Gastroesophageal sphincter (tissue), 4 donors: ENCODE measurements around the gene MAGED2. TPM values are rescaled to one million over a fixed set of nuclear protein-coding genes. Genes with fewer than 3 reads are reported as not detected.

Experiments
- ATAC-seq: fragments of 150-250 bp; one replicate; pipeline ENCODE4 v1.9.1; 2016; ENCODE audit warnings: mild to moderate bottlenecking, moderate library complexity
- H3K27ac ChIP-seq, 4 donors: fragments of 200-600 bp; sonication (generic) in 3 of 4; 1 replicate in 3 of 4; 2 replicates in 1 of 4; pipeline ENCODE4 v1.5.1; 2016 to 2019
- H3K27me3 ChIP-seq: fragments of 200-600 bp; sonication (generic); one replicate; pipeline ENCODE4 v1.5.1; 2019
- H3K36me3 ChIP-seq, 2 donors: fragments of 200-600 bp; sonication (generic); one replicate each; pipeline ENCODE4 v1.5.1; 2019; ENCODE audit warnings: control low read depth in 1 of 2
- H3K4me1 ChIP-seq, 3 donors: fragments of 200-600 bp; sonication (generic); 1 replicate in 2 of 3; 2 replicates in 1 of 3; pipeline ENCODE4 v1.5.1; 2016 to 2019; ENCODE audit warnings: control low read depth in 2 of 3
- H3K4me3 ChIP-seq, 2 donors: fragments of 200-600 bp; sonication (generic); one replicate each; pipeline ENCODE4 v1.5.1; 2019; ENCODE audit warnings: mild to moderate bottlenecking in 1 of 2, moderate library complexity in 1 of 2
- H3K9me3 ChIP-seq, 3 donors: fragments of 200-600 bp; sonication (generic); one replicate each; pipeline ENCODE4 v1.5.1; 2017 to 2019; ENCODE audit warnings: control low read depth in 2 of 3
- EP300 ChIP-seq: sonication (generic); formaldehyde crosslinking; IDR thresholded peaks from one replicate; pipeline ENCODE4 v1.6.1; 2017; ENCODE audit warnings: antibody characterized with exemption, mild to moderate bottlenecking
- POLR2A ChIP-seq, 2 donors: fragments of 450-650 bp; IDR thresholded peaks; one replicate each; pipeline ENCODE4 v1.6.1; 2017; ENCODE audit warnings: antibody characterized with exemption in 2 of 2, mild to moderate bottlenecking in 2 of 2, moderate library complexity in 1 of 2
- POLR2AphosphoS5 ChIP-seq: sonication (generic); formaldehyde crosslinking; IDR thresholded peaks from one replicate; pipeline ENCODE4 v1.6.1; 2017; ENCODE audit warnings: antibody characterized with exemption
- WGBS, 2 donors: methylation state at CpG; one replicate each; pipeline ENCODE4 v1.1.5; 2018; ENCODE audit warnings: low coverage in 1 of 2; 5-methylcytosine and 5-hydroxymethylcytosine counted together
- total RNA-seq, 4 donors: library from RNA; depleted of rRNA; stranded (reverse); fragments of >200 nt; gene quantifications; one replicate each; pipeline ENCODE4 v1.1.0, GENCODE V29; 2016
- TF ChIP-seq, protein P1 (sequence below), 4 experiments: fragments of 200-600 bp in 2 of 4; fragments of 450-650 bp in 2 of 4; sonication (generic) in 1 of 4; IDR thresholded peaks; one replicate each; pipeline ENCODE4 v1.5.1; 2017 to 2019; ENCODE audit warnings: antibody characterized with exemption in 4 of 4, mild to moderate bottlenecking in 2 of 4, moderate library complexity in 2 of 4

The MAGED2 gene
- total RNA-seq, 4 donors from 2014 or later: 145 to 197 (median 178) TPM

DNA sequence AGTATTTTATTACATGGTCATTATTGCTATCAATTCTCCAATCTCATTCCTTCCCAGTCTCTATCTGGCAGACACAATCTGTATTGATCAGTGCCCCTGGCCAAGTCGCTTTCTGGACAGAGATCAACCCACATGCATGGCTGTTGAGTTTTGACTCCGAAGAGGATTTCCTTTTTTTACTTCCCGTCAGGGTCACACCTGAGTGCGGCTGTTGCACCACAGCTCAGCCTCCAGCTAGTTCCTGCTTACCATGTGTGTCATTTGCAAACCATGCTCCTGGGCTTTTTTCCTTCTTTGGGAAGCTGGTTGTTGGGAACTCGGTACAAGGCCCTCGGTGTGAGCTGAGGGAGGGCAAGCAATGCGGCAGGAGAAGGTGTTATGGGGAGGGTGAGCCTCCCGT is 11.7 kb downstream of the MAGED2 start:
- Histone ChIP-seq H3K27me3 (no peaks in the 10 kb centered on the region), H3K4me3 (no peak overlapping the region), H3K4me1 (no peaks in the 10 kb centered on the region), H3K9me3 (no peaks in the 10 kb centered on the region), H3K36me3 (peaks cover 0 to 23% of the 10 kb centered on the region in 2 donors), H3K27ac (no peak overlapping the region)
- WGBS, 2 donors: 60 to 67% methylated on average over 1 to 3 of the region's 8 CpGs
- no peak for TF ChIP-seq EP300
- TF ChIP-seq, protein P1, sequence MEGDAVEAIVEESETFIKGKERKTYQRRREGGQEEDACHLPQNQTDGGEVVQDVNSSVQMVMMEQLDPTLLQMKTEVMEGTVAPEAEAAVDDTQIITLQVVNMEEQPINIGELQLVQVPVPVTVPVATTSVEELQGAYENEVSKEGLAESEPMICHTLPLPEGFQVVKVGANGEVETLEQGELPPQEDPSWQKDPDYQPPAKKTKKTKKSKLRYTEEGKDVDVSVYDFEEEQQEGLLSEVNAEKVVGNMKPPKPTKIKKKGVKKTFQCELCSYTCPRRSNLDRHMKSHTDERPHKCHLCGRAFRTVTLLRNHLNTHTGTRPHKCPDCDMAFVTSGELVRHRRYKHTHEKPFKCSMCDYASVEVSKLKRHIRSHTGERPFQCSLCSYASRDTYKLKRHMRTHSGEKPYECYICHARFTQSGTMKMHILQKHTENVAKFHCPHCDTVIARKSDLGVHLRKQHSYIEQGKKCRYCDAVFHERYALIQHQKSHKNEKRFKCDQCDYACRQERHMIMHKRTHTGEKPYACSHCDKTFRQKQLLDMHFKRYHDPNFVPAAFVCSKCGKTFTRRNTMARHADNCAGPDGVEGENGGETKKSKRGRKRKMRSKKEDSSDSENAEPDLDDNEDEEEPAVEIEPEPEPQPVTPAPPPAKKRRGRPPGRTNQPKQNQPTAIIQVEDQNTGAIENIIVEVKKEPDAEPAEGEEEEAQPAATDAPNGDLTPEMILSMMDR (IDR thresholded peaks at IDR 0.05): no peak
- no peak for TF ChIP-seq POLR2A (IDR thresholded peaks at IDR 0.05)
- no peak for TF ChIP-seq POLR2AphosphoS5
- no peak for ATAC-seq

DNA sequence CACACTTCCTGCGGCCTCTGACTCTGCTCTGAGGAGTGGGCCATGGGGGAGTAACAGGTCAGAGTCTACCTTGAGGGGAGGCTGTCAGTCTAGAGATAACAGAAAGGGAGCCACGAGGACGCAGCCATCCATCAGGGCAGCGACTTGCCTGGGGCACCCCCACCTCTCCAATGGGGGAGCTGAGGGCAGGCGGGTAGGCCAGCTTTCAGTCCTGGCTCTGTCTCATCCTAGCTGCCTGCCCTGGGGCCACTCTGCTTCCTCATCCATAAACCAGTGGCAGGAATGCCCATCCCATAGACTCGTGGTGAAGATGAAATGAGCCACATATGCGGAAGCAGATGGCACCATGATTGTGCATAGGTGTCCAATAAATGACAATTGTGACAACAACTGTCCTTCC is 13.2 kb downstream of the MAGED2 start:
- no peak for ATAC-seq
- 40 to 100% methylated on average over 1 of the region's 7 CpGs for WGBS, 2 donors
- H3K36me3 ChIP-seq: peaks cover 0 to 8% of the 10 kb centered on the region in 2 donors
- H3K4me1 ChIP-seq: no peaks in the 10 kb centered on the region
- no peak overlapping the region for H3K4me3 ChIP-seq
- H3K27ac ChIP-seq: no peak overlapping the region
- no peaks in the 10 kb centered on the region for H3K27me3 ChIP-seq
- TF ChIP-seq POLR2AphosphoS5 (no peak), POLR2A (IDR thresholded peaks at IDR 0.05) (no peak), EP300 (no peak)
- TF ChIP-seq, protein P1 (IDR thresholded peaks at IDR 0.05): no peak
- H3K9me3 ChIP-seq: no peaks in the 10 kb centered on the region

DNA sequence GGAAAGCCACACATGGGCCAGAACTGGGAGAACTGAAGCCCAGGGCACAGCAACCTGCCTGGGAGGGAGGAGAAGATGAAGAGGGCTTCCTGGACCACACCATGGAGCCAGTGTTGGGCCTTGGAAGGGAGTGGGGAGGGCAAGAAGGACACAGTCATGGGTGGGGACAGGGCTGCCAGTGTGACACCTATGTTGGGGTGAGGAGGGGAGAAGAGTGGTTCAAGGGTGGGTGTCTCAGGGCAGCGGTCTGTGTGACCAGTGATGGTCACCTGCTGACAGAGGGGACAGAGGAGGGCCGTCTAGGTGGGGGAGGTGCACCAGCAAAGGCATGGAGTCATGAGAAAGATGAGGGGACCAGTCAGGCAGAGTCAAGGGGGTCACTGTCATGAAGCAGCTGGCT is 13.8 kb downstream of the MAGED2 start:
- Histone ChIP-seq H3K27me3 (no peaks in the 10 kb centered on the region), H3K9me3 (no peaks in the 10 kb centered on the region), H3K36me3 (peaks cover 0 to 2% of the 10 kb centered on the region in 2 donors), H3K27ac (no peak overlapping the region), H3K4me1 (no peaks in the 10 kb centered on the region), H3K4me3 (no peak overlapping the region)
- WGBS, 2 donors: no CpG with 5 or more reads among the region's 2 CpGs
- no peak for ATAC-seq
- no peak for TF ChIP-seq POLR2A (IDR thresholded peaks at IDR 0.05)
- TF ChIP-seq EP300: no peak
- TF ChIP-seq, protein P1 (IDR thresholded peaks at IDR 0.05): no peak
- TF ChIP-seq POLR2AphosphoS5: no peak

DNA sequence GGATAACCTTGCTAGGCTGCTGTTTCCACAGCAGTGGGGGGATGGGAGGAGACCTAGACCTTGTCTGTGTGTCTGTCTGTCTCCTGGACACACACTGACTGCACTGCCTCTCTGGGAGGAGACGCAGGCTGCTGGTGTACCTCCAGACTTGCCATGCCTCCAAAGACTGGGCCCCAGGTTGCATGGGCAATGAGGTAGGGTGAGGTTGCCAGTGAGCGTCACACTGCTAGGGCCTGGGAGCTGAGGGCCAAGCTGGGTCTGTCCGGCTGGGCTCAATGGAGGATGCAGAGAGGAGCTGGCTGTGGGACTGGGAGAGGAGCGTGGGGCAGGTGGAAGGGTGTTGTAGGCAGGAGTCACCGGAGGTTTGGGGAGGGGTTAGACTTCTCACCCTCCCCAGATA is 16.6 kb downstream of the MAGED2 start:
- no peak for ATAC-seq
- TF ChIP-seq POLR2A (IDR thresholded peaks at IDR 0.05) (no peak), POLR2AphosphoS5 (no peak), EP300 (no peak)
- TF ChIP-seq, protein P1 (IDR thresholded peaks at IDR 0.05): no peak

DNA sequence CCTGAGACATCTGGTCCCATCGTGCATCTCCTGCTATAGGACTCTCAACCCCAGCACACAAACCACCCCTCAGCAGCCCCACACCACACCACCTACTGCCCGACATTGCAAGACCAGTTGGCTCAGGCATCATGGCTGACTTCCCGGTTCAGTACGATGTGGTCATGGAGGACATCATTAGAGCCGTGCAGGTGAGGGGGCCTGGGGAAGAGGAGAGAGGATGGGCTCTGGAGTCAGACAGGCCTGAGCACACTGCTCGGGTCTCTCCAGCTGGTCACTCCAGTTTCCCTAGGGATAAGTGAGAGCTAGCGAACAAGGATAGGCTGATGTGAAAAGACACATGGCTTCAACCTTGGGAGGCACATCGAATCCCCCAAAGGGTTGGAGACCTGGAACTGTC is 17.2 kb downstream of the MAGED2 start:
- ATAC-seq: no peak
- H3K36me3 ChIP-seq: no peaks in the 10 kb centered on the region
- 95% methylated on average over 4 of the region's 8 CpGs; no CpG with 5 or more reads in 1 of the 2 donors for WGBS, 2 donors
- no peak overlapping the region for H3K27ac ChIP-seq
- no peaks in the 10 kb centered on the region for H3K27me3 ChIP-seq
- H3K4me1 ChIP-seq: no peaks in the 10 kb centered on the region
- TF ChIP-seq POLR2AphosphoS5 (no peak), EP300 (no peak), POLR2A (IDR thresholded peaks at IDR 0.05) (no peak)
- TF ChIP-seq, protein P1 (IDR thresholded peaks at IDR 0.05): no peak
- H3K4me3 ChIP-seq: no peak overlapping the region
- no peaks in the 10 kb centered on the region for H3K9me3 ChIP-seq

More for the DNA sequence above, 16.6 kb downstream of the MAGED2 start:
- no peaks in the 10 kb centered on the region for H3K4me1 ChIP-seq
- no peaks in the 10 kb centered on the region for H3K36me3 ChIP-seq
- no peaks in the 10 kb centered on the region for H3K27me3 ChIP-seq
- no peaks in the 10 kb centered on the region for H3K9me3 ChIP-seq
- H3K4me3 ChIP-seq: no peak overlapping the region
- H3K27ac ChIP-seq: no peak overlapping the region
- WGBS, 2 donors: no CpG with 5 or more reads among the region's 5 CpGs
